Activated T-cell treated with anti-CD3 and anti-CD28 coated beads, Interleukin-2, amount 50 U/mL, for 4 hours (primary cell): ENCODE data around the gene FTO. TPM values are rescaled to one million over a fixed set of nuclear protein-coding genes. Genes with fewer than 3 reads are reported as not detected.

Source experiments
- ATAC-seq, 2 donors: fragments of 200-7000 bp; cut with Tn5 transposase; one replicate each; pipeline ENCODE4 v1.10.0; 2021
- DNase-seq: peaks from one replicate; pipeline ENCODE4 v3.0.0-alpha.2; 2020
- H3K27me3 Mint-ChIP-seq: one replicate; pipeline ENCODE4 v1.8.0; 2021; ENCODE audit warnings: low read depth, mixed read lengths
- H3K36me3 Mint-ChIP-seq: one replicate; pipeline ENCODE4 v1.8.0; 2022; ENCODE audit warnings: mixed read lengths; ENCODE audit not compliant: insufficient read depth
- H3K4me1 Mint-ChIP-seq: one replicate; pipeline ENCODE4 v1.8.0; 2021; ENCODE audit warnings: low read depth, mixed read lengths
- H3K4me3 Mint-ChIP-seq: one replicate; pipeline ENCODE4 v1.8.0; 2021; ENCODE audit warnings: mild to moderate bottlenecking, moderate library complexity, mixed read lengths
- H3K9me3 Mint-ChIP-seq: one replicate; pipeline ENCODE4 v1.8.0; 2021; ENCODE audit warnings: mixed read lengths
- total RNA-seq, 3 donors: library from RNA; stranded (reverse); gene quantifications; one replicate each; pipeline ENCODE4 v1.2.1, GENCODE V29; 2021

The FTO gene
- total RNA-seq, 3 donors from 2014 or later, result 41.3 to 47.8 (median 43.1) TPM

DNA sequence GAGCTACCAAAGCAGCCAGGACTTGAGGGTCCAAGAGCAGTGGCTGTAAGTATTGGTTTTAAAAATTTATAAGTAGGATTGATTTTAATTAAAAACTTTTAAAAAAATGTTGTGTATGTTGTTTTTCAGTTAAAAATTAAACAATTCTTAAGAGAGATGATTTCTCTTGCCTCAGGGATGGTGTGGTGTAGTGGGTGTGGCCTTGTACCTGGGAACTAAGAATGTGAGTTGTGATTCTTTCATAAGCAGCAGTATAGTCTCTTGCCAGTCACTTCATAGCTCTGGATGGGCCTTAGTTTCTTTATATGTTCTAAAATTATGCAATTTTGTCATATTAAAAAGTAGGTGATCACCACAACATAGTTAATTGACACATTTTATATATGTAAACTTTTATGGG lies 99.5 kb downstream of the FTO start:
- Mint-ChIP-seq H3K4me1 (peaks cover 34% of the 10 kb centered on the region), H3K4me3 (no peak overlapping the region), H3K27me3 (no peaks in the 10 kb centered on the region), H3K9me3 (peaks cover 6% of the 10 kb centered on the region), H3K36me3 (peaks cover 9% of the 10 kb centered on the region)
- ATAC-seq (no peak), DNase-seq (no peak)

DNA sequence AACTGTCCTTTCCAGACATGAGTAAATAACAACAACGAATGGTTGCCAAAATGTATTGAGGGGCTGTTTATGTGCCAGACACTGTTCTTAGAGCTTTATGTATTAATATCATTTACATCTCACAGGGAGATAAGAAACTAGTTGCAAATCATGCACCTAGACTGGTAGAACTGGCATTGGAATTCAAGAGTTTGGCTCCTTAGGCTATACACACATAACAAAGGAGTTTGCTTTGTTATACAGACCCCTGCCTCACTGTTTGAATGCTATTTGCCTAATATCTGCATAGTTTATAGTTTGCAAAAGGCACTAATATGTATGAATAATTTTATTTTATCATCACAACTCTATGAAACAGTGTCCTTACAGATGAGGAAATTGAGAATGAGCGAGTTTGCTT lies 100.0 kb downstream of the FTO start:
- H3K4me3 Mint-ChIP-seq, result no peak overlapping the region
- peaks cover 7% of the 10 kb centered on the region for H3K36me3 Mint-ChIP-seq
- no peaks in the 10 kb centered on the region for H3K27me3 Mint-ChIP-seq
- ATAC-seq (no peak), DNase-seq (no peak)
- H3K4me1 Mint-ChIP-seq, result peaks cover 36% of the 10 kb centered on the region
- H3K9me3 Mint-ChIP-seq, result peaks cover 6% of the 10 kb centered on the region

DNA sequence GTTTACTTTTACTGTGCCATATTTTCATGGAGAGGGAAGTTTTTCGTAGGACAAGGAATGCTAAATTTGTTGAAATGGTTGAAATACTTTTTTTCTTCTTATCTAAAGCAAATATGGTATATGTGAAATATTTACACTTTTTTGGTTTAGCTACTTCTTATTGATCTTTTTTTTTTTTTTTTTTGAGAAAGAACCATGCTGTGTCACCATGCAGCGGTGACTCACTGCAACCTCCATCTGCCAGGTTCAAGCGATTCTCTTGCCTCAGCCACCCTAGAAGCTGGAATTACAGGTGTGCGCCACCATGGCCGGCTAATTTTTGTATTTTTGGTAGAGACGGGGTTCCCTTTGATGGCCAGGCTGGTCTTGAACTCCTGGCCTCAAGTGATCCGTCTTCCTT lies 100.5 kb downstream of the FTO start:
- peaks cover 6% of the 10 kb centered on the region for H3K9me3 Mint-ChIP-seq
- ATAC-seq, result no peak
- no peak for DNase-seq
- H3K4me1 Mint-ChIP-seq, result peaks cover 33% of the 10 kb centered on the region
- H3K36me3 Mint-ChIP-seq, result peaks cover 9% of the 10 kb centered on the region
- H3K4me3 Mint-ChIP-seq, result no peak overlapping the region
- no peaks in the 10 kb centered on the region for H3K27me3 Mint-ChIP-seq

DNA sequence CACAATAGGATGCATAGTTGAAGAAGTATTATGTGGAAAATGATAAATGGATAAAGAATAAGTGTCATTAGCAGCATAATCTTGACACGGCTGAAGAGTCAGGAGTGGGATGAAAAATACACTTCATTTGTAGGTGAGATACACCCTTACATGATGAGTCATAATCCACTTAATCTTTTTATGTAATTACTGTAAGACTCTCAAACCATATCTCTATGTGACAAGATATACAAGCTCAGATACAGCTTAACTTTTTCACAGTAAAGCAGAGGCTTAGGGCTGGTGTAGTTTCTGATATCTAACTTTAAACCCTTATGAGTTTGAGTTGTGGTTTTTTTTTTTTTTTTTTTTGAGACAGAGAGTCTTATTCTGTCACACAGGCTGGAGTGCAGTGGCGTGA lies 101.2 kb downstream of the FTO start:
- ATAC-seq (peak in 1 of 2 donors; percentile 23), DNase-seq (no peak)
- peaks cover 33% of the 10 kb centered on the region for H3K4me1 Mint-ChIP-seq
- H3K27me3 Mint-ChIP-seq, result no peaks in the 10 kb centered on the region
- peaks cover 6% of the 10 kb centered on the region for H3K9me3 Mint-ChIP-seq
- peaks cover 9% of the 10 kb centered on the region for H3K36me3 Mint-ChIP-seq
- H3K4me3 Mint-ChIP-seq, result no peak overlapping the region

DNA sequence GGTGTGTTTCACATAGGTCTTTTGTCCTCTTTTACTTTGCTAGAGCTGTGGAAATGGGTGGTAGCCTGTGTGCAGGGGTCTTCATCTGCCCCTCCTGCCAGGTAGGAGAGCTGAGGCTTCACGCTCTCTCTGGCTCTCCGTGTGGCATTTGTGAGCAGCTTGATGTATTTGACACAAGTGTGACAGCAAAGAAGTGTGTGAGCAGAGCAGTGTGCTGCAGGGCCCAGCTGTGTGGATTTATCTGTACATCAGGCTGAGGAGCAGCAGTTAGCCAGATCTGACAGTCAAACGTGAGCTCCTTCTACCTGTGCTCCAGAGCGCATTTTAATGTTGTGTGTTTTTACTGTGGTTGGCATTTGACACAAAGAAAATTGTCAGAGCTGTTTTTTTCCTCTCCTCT lies 101.8 kb downstream of the FTO start:
- Mint-ChIP-seq H3K36me3 (peaks cover 15% of the 10 kb centered on the region), H3K9me3 (peaks cover 6% of the 10 kb centered on the region), H3K4me3 (no peak overlapping the region), H3K4me1 (peaks cover 36% of the 10 kb centered on the region), H3K27me3 (no peaks in the 10 kb centered on the region)
- ATAC-seq, result no peak
- no peak for DNase-seq

DNA sequence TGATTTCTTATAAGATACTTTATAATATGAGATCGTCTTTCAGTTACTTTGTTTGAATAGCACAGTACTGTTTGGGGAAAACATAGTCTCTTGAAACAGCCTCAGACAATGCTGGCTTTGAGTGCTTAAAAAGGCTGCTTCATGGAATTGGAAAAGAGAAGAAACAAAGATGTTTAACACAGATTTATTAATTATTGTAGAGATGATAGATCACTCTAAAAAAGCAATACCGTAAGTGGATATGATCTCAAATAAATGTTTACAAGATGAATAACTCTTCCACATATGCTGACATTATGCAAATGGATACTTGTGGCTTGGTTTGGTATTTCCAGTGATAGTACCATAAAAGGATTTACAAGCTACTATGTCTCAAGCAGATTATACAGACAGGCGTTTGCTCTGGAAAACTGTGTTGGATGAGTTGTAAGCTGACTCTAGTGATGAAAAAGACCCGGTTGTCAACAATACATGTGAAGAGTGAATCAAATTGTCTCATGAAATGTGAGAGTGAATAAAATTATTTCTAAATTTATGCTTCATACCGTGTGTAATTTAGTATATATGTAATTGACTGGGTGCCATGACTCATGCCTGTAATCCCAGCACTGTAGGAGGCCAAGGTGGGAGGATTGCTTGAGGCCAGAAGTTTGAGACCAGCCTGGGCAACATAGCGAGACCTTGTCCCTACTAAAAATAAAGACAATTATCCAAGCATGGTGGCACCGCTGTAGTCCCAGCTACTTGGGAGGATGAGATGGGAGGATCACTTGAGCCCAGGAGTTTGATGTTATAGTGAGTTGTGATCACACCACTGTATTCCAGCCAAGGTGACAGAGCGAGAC lies 105.4 kb downstream of the FTO start:
- Mint-ChIP-seq H3K4me1 (peaks cover 24% of the 10 kb centered on the region), H3K36me3 (peaks cover 22% of the 10 kb centered on the region), H3K9me3 (no peaks in the 10 kb centered on the region), H3K27me3 (no peaks in the 10 kb centered on the region), H3K4me3 (no peak overlapping the region)
- DNase-seq, result no peak
- ATAC-seq, result no peak

DNA sequence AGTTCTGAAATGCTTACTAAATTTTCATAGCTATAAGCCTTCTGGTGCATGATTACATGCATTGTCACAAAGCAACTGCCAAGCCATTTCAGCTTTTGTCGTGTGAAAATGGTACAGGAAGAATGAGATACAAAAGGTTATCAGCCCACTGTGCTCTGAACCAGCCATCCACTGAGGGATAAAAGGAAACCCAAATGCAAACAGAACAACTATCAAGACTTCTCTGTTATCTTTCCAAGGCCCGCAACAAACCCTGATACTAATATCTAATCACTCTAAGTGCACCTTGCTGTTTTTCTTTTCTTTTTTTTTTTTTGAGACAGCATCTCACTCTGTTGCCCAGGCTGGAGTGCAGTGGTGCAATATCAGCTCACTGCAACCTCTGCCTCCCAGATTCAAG lies 109.0 kb downstream of the FTO start:
- Mint-ChIP-seq H3K9me3 (peaks cover 4% of the 10 kb centered on the region), H3K4me3 (no peak overlapping the region), H3K27me3 (no peaks in the 10 kb centered on the region), H3K4me1 (peaks cover 8% of the 10 kb centered on the region), H3K36me3 (peaks cover 41% of the 10 kb centered on the region)
- no peak for ATAC-seq
- DNase-seq, result no peak

DNA sequence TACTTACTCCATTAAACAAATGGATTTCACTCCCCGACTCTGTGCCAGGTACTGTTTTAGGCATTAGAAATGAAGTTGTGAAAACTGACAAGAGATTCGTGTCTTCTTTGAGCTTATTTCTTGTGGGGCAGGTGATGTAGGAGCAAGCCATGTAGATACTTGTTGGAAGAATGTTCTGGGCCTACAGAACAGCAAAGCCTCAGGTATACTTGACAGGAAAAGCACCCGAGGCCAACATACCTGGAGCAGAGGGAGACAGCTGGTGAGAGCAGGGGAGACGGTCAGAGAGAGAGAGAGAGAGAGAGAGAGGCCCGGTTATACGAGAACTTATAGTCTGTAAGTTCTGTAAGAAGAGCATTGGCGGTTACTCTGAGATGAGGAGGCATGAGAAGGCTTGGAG lies 110.8 kb downstream of the FTO start:
- no peak for ATAC-seq
- no peak for DNase-seq
- H3K36me3 Mint-ChIP-seq, result peaks cover 39% of the 10 kb centered on the region
- no peaks in the 10 kb centered on the region for H3K27me3 Mint-ChIP-seq
- H3K4me3 Mint-ChIP-seq, result no peak overlapping the region
- peaks cover 4% of the 10 kb centered on the region for H3K9me3 Mint-ChIP-seq
- peaks cover 7% of the 10 kb centered on the region for H3K4me1 Mint-ChIP-seq

DNA sequence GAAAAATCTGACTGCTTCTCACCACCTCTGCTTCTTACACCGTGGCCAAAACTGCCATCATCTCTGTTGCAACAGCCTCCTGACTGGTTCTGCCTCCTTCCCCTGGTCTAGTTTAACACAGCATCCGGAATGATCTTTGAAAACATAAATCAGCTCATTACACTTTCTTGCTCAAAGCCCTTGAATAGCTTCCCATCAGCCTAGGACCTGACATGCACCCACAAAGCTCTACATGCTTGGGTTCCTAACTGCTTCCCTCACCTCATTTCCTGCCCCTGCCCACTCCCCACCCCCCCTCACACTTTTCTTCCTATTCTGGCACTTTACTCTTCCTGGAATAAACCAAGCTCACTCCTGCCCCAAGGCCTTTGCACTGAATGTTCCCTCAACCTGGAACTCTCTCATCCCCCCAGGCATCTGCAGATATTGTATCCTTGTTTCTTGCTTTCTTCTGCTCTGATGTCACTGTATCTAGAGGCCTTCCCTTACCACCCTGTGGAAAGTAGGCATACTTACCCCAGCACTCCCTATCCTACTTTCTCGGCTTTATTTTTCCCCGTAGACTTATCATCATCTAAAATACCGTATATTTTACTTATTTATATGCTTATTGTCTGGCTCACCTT lies 112.4 kb downstream of the FTO start:
- H3K4me1 Mint-ChIP-seq, result peaks cover 5% of the 10 kb centered on the region
- H3K9me3 Mint-ChIP-seq, result peaks cover 4% of the 10 kb centered on the region
- H3K4me3 Mint-ChIP-seq, result no peak overlapping the region
- no peaks in the 10 kb centered on the region for H3K27me3 Mint-ChIP-seq
- DNase-seq (no peak), ATAC-seq (no peak)
- H3K36me3 Mint-ChIP-seq, result peaks cover 30% of the 10 kb centered on the region

DNA sequence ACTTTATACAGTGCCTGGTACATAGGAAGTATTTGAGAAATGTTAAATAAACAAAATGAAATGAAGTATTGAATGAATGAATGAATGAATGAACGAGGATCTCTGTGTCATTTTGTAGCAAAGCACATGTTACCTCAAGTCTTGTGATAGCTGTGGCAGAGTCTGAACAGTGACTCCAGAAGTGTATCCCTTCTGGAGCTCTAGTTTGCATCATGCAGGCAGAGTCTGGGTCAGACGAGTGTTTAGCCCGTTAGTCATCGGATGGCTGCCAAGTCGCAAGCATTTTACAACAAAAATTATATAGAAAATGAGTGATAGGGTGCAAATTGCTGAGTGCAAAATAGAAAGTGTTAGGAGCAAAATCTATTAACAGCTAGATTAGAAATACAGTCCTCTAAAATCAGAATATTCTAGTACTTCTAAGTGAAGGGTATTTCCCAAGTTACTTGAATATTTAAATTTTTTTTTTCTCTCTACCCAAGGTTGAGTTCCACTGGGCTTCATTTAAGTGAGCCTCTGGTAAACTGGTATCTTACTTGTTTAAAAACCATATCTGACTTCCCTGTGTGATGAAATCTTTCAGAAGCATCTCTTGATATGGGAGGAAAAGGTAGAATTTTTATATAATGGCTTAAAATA lies 113.3 kb downstream of the FTO start:
- H3K4me1 Mint-ChIP-seq, result peaks cover 13% of the 10 kb centered on the region
- no peaks in the 10 kb centered on the region for H3K27me3 Mint-ChIP-seq

DNA sequence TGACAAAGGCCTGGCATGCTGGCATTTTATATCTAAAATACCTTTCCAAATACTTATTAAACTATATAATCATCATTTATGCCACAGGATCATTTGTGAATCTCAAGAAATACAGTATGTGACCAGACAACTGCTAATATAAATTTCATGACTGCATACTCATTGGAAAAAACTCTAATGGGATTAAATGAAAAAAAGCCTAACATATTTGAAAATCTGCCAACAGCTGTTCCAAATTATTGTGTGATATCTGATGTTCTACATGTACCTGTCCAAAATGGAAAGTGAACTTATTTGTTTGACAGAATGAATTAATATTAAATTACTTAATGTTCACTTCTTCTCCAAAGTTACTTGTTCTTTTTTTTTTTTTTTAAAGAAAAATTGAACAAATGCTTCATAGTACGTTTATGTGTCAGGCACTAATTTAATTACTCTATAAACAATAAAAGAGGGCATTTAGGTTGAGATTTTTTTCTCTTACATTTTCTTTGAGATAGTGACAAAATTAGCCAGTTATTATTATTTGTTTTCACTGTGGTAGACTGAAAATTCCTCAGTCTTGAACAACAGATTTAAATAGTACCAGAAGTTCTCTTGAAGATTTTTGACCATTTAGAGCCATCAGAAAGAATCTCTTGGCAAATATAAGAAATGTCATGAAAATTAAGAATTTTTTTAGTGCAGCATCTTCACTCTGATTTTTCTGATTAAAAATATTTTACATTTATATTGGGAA lies 114.0 kb downstream of the FTO start:
- Mint-ChIP-seq H3K27me3 (no peaks in the 10 kb centered on the region), H3K4me1 (peaks cover 14% of the 10 kb centered on the region), H3K9me3 (peaks cover 4% of the 10 kb centered on the region), H3K36me3 (peaks cover 24% of the 10 kb centered on the region), H3K4me3 (no peak overlapping the region)
- ATAC-seq (no peak), DNase-seq (no peak)

More for the DNA sequence above, 113.3 kb downstream of the FTO start:
- Mint-ChIP-seq H3K9me3 (peaks cover 4% of the 10 kb centered on the region), H3K36me3 (peaks cover 24% of the 10 kb centered on the region), H3K4me3 (no peak overlapping the region)
- DNase-seq (no peak), ATAC-seq (no peak)

DNA sequence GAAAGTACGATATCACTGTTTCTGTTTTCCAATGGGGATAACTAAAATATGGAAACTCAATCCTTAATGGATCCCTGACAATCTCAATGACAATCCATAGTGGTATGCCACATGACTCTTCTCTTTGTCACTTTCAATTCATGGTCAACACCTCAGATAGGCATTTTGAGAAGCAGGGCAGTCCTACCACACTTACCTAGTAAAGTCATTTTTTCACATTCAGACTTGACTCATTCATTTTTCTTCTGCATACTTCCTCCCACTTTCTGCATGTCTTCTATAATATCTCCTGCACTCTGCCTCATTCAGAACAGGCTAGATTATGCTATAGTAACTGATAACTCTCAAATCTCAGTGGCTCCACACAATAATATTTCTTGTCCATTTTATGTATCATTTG lies 117.5 kb downstream of the FTO start:
- H3K36me3 Mint-ChIP-seq, result peaks cover 8% of the 10 kb centered on the region
- DNase-seq (no peak), ATAC-seq (peak; percentile 57 to 75)
- H3K27me3 Mint-ChIP-seq, result no peaks in the 10 kb centered on the region
- H3K9me3 Mint-ChIP-seq, result no peaks in the 10 kb centered on the region
- H3K4me1 Mint-ChIP-seq, result peaks cover 10% of the 10 kb centered on the region
- no peak overlapping the region for H3K4me3 Mint-ChIP-seq

DNA sequence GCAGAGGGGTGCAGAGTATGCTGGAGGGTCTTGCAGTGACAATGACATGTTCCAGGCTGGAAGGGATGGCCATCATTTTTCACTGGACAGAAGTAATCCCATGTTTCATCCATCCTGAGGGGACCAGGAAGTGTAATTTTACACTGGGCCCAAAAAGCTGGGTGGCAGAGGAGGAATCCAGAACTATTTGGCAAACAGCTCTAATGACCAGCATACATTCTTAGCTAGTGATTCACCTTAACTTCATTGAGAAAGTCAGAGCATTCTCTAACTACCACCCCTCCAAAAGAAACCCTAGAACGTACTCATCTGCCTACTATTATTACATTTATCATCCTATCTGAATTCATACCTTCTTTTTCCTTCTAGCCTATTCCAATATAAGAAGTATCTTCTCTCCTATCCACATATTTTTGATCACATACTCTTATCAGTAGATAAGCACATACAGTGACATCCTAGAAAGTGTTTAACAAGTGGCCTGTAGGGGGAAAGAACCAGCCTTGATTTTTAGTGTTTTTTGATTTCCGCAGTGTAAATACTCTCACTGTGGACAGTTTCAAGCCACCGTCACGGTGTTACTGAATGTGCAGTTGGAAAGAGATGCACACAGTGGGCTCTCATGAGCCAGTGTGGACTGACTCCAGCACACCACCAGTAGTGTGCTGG lies 118.1 kb downstream of the FTO start:
- Mint-ChIP-seq H3K27me3 (no peaks in the 10 kb centered on the region), H3K36me3 (peaks cover 11% of the 10 kb centered on the region), H3K9me3 (no peaks in the 10 kb centered on the region), H3K4me1 (peaks cover 10% of the 10 kb centered on the region), H3K4me3 (no peak overlapping the region)
- DNase-seq, result no peak
- no peak for ATAC-seq
